ENCODE results near the gene BRSK2.
"Not testable (repeated sequence)": the region's sequence is repeated elsewhere in the genome, so short reads cannot be mapped to it uniquely, and the experiment has no call there.

Gene BRSK2

DNA sequence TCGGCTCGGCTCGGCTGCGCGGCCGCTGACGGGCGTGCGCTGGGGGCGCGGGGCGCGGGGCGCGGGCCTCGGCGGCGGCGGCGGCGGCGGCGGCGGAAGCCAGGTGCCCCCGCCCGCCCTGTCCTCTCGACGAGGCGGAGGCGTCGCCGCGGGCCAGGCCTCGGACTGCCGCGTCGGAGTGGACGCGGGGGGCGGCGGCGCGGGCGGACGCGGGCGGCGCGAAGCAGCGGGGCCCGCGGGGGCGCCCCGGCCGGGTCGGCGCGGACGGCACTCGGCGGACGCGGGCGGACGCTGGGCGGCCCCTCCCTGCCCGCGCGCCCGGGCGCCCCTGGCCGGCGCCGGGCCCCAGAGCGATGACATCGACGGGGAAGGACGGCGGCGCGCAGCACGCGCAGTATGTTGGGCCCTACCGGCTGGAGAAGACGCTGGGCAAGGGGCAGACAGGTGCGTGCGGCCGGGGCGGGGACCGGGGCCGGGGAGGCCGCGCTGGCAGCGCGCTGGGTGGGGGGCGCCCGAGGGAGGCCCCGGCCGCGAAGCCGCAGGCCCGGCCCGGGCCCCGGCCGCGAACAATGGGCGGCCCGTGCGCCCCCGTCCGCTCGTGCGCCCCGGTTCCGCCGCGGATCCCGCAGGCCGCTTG, at the start of gene BRSK2:
Gene BRSK2 (plus strand): TSS at position 3 of the 637 bp plus-strand sequence. CDS start 351 bp downstream, at position 354.
- peak; percentile 46 for DNase-seq

DNA sequence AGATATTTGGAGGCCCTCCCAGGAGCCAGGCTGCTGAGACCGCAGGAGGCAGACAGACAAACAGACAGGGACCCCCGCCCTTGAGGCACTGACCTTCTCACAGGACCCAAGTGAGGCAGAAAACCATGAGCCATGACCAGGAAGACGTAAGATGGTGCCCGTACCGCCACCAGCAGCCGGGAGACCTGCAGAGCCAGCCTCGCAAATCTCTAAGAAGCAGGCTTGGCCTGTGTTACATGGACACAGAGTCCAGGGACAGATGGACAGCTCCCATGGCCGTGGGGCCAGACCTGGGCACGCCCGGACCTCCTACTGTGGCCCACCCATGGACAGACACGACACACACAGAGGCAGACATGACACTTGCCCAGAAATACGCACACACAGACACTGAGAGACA, 49.6 kb upstream of the BRSK2 start:
- no peak for DNase-seq

DNA sequence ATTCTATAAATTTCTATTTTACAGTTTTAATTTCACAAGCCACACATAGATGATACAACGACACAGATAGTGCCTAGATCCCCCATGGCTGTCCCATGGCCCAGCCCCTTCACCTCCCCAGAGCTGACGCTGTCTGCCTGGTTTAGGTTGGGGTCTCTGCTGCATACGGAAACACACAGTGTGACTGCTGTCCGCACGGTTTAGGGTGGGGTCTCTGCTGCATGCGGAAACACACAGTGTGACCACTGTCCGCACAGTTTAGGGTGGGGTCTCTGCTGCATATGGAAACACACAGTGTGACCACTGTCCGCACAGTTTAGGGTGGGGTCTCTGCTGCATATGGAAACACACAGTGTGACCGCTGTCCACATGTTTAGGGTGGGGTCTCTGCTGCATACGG, 48.5 kb upstream of the BRSK2 start:
- DNase-seq, result not testable (repeated sequence)

DNA sequence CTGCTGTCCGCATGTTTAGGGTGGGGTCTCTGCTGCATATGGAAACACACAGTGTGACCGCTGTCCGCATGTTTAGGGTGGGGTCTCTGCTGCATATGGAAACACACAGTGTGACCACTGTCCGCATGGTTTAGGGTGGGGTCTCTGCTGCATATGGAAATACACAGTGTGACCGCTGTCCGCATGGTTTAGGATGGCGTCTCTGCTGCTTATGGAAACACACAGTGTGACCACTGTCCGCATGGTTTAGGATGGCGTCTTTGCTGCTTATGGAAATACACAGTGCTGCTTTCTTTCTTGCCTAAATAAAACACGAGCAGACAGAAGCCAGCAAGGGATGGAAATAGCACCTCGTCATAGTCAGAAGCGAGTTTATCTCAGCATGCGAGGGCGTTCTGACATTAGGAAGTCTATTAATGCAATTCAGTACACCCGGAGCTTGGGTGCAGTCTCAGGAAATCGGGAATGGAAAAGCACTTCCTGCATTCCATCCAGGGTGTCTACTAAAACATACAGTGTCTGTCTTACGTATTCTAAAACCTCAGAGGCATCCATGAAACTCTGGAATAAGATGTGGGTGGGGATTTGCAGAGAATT, 47.7 kb upstream of the BRSK2 start:
- no peak for DNase-seq

DNA sequence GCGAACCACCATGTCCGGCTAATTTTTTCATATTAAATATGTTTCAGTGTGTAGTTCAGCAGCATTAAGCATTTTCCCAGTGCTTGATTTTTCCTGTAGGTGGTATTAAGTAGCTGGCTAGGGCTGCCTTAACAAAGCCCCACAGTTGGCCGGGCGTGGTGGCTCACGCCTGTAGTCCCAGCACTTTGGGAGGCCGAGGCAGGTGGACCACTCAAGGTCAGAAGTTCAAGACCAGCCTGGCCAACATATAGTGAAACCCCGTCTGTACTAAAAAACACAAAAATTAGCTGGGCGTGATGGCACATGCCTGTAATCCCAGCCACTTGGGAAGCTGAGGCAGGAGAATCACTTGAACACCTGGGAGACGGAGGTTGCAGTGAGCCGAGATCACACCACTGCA, 46.8 kb upstream of the BRSK2 start:
- no peak for DNase-seq

DNA sequence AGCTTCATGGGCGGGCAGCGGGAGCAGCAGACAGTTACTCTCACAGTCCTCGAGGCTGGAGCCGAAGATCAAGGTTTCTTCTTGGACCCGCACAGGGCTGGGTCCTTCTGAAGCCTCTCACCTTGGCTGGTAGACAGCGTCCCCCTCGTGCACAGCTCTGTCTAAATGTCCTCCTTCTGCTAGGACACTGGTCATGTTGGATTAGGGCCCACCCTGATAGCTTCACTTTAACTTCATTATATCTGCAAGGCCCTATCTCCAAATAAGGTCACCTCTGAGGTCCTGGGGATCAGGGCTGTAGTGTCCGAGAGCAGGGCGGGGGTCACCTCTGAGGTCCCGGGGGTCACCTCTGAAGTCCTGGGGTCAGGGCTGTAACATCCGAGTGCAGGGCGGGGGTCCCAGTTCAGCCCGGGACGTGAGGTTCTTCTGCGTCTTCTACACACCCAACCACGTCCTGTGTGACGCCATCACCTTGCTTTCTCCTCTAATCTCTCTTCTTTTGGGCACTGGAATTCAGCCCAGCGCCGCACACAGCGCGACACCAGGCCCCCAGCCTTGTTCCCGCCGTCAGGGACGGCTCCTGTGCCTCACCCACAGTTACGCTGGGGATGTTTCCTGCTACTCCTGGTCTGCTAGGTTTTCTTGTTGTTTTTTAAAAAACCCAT, 46.2 kb upstream of the BRSK2 start:
- DNase-seq, result no peak

DNA sequence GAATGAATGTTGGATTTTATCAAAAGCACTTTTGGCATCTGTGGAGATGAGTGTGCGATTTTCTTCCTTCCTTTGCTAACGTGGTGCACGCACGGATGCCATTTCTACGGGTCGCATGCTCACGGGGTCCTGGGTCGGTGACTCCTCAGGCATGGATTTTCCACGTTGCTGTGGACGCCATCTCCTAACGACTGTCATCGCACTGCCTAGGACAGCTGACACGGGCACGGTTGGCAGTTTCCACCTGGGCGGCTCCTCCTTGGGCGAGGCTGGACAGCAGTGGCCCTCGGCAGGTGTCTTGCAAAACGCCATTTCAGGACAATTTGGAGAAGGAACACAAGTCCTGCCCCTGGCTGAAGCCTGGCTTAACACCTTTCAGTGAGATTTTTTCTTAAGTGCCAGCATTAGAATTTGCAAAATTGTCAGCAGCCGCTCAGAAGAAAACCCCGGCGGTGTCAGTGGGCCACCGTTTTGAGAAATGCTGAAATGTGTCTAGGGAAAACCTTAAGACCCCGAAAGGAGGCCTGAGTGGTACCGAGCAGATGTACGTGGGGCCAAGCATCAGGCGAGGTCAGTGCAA, 45.6 kb upstream of the BRSK2 start:
- DNase-seq, result no peak

DNA sequence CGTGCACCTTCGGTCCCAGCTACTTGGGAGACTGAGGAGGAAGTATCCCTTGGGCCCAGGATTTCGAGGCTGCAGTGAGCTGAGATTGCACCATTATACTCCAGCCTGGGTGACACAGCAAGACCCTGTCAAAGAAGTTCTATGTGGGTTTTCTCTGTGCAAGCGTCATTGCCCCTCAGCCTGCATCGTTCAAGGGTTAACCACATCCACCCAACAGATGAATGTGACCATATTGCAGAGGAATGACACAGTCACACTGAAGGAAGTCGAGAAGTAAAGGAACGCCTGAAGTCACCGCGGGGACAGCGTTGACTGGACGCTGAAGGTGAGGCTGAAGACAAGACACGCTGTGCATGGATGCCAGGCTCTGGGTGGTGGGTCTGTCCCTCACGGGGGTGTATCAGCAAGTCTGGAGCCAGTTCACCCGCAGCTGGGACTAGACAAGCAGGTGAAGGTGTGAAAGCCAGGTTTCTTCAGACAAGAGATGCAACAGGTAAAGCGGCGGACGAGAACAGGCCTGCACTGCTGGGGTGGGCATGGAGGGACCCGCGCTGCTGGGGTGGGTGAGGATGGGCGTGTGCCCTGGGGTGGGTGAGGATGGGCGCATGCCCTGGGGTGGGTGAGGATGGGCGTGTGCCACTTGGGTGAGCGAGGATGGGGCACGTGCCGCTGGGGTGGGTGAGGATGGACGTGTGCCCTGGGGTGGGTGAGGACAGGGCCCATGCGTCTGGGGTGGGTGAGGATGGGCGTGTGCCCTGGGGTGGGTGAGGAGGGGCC, 43.8 kb upstream of the BRSK2 start:
- no peak for DNase-seq

DNA sequence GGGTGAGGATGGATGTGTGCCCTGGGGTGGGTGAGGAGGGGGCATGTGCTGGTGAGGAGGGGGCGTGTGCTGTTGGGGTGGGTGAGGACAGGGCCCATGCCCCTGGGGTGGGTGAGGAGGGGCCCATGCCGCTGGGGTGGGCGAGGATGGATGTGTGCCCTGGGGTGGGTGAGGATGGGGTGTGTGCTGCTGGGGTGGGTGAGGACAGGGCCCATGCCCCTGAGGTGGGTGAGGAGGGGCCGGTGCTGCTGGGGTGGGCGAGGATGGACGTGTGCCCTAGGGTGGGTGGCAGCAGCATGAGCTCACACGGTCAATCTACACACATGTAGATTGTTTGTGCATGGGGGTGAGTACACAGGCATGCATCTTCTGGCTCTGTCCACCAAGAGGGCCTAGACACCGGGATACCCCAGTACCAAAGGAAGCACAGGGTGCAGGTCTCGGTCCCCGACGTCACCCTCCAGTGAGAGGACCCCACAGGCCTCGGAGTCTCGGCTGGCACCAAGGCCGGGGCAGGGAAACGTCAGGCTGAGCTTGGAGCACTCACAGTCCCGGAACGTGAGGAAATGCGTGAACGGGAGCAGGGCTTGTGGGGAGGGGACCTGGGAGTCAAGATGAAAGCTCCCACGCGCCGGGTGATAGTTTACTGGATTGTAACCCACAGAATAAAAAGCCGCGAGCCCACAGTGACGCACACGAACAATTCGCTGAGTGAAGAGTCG, 42.9 kb upstream of the BRSK2 start:
- DNase-seq, result no peak

DNA sequence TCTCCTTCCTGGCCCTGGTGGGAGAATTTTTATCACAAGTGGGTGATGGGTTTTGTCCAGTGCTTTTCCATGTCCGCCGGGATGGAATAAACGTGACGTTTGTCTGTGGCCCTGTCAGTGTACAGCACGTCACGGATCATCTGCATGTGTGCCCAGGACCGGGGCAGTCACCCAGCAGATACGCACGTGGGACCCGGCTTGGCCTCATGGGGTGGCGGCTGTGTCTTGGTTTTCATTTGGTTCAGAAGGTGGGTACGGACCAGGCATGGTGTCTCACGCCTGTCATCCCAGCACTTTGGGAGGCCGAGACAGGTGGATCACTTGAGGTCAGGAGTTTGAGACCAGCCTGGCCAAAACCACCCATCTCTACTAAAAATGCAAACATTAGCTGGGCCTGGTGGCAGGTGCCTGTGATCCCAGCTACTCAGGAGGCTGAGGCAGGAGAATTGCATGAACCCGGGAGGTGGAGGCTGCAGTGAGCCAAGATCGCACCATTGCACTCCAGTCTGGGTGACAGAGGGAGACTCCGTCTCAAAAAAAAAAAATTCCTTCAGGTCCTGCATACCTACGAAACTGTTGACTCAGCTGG, 42.2 kb upstream of the BRSK2 start:
- DNase-seq, result not testable (repeated sequence)

DNA sequence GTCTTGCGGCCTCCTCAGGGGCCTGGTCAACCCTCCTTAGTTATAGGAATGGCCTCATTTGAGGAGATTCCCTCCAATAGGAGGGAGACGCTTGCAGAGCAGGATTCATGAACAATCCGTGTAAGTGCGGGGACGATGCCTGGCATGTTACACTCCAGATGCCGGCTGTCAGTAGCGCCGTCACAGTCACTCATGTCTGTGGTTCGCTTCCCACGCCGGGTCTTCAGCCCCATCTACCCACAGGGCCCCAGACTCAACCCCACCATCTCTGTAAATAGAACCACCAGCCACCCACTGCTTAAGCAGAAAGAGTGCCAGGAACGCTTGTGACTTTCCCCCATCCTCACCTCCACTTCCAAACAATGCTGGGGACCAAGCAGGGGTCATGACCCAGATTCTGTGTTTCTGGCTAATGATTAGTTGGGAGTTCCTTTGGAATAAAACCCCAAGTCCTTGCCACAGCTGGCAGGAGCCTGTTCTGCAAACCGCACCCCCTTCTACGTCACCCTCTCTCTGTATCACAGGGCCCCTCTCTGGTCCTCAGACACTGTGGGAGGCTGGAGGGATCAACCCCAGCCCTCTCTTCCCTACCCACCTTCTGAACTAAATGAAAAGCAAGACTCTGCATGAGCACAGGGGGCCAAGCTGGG, 41.5 kb upstream of the BRSK2 start:
- peak; percentile 43 for DNase-seq

DNA sequence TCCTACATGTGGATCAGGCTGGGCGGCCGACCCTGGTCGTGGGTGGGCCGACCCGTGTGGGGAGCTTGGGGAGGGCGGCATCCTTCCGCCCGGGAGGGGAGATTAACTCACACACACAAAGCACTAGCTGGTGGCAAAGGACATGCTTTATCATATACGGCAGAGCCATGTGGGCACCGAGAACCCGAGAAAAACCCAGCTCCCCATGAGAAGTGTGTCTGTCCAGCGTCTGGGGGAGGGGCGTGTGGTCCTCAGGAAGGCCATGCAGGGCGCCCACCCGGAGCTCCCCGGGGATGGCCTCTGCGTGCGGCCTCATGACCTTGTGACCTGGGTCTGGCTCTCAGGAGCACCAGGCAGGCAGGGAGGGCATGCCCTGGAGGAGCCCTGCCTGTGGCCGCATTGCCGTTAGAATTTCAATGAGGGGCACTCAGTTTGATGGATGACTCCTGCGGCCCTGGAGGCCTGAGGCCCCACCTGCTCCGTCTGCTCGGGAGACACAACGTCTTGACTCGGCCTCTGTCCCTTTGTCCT, 40.9 kb upstream of the BRSK2 start:
- peak; percentile 60 for DNase-seq

DNA sequence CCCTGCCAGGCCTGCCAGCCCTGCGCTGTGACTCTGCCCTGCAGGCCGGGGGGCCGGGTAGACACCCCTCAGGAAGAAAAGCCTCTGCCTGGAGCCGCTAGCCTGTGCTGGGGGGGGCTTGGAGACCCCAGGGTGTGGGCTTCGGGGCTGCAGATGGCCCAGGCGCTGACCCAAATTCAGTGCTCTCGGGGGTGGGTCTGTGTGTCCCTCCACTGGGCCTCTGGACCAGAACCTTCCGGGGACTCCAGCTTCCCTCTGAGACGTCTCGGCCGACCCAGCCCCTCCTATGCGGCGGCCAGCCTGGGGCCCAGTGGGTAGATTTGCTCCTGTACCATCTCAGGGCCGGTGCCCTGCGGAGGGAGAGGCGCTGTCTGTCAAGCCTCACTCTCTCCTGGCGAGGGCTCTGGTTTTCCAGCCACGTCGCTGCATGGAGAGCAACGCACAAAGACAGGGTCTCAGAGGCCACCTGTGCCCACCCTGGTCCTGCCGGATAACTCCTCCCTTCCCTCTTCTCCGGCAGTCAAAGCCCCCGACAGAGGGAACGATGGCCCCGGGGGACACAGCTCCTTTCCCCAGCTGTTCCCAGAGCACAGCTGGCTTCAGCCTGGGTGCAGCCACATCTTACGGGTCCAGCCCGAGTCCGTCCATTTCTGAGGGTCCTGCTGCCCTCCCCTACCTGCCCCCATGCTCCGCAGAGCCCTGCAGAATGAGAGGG, 40.2 kb upstream of the BRSK2 start:
- peak; percentile 42 for DNase-seq

DNA sequence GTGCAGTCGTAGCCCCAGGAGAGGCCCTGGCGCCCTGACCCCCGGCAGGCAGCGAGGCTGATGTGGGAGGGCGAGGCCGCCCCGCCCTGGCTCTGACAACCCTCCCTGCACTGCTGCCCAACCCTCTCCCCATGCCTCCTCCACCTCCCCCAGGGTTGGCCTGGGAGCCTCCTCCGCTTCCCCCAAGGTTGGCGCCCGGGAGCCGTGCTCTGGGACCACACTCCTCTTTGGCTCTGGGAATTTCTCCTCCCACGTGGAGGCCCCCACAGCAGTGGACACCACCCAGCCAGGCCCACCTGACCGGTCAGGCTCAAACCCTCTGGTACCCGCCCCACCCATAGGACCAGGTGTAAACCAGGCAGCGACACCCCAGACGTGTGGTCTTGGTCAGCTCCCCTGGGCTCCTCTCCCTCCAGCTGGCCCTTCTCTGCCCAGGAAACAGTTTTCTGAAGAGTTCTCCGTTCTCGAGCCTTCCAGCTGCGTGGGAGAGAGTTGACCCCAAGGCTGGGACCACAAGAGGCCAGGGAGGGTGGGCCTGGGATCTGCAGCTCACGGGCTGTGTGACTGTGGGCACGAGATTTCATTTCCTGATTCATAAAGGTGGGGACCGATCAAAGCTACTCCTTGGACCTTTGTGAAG, 39.5 kb upstream of the BRSK2 start:
- DNase-seq, result no peak

DNA sequence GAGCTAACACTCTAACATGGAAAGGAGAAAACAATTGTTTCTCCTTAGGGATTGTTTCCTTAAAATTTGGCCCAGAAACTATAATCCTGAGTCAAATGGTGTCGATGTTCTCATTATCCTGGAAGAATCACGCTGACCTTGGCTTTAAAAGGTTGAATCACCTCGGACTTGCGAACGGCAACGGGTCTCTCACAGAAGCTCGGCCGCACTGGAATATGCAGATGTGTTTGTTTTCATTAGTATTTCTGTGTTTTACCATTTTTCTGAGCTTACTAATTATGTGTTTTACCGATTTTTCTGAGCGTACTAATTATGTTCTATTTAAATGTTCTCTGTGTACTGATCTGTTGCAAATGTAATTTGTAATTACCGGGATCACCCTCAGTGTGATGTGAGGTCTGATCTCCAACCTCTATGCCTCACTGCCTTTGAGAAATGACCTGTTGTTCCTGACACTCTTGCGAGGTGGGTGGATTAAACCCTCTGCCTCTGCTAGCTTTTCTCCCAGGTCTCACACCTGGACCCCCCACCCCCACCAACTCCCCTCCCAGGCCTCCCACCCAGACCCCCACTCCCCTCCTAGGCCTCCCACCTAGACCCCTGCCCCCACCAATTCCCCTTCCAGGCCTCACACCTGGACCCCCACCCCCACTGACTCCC, 38.3 kb upstream of the BRSK2 start:
- DNase-seq, result no peak

DNA sequence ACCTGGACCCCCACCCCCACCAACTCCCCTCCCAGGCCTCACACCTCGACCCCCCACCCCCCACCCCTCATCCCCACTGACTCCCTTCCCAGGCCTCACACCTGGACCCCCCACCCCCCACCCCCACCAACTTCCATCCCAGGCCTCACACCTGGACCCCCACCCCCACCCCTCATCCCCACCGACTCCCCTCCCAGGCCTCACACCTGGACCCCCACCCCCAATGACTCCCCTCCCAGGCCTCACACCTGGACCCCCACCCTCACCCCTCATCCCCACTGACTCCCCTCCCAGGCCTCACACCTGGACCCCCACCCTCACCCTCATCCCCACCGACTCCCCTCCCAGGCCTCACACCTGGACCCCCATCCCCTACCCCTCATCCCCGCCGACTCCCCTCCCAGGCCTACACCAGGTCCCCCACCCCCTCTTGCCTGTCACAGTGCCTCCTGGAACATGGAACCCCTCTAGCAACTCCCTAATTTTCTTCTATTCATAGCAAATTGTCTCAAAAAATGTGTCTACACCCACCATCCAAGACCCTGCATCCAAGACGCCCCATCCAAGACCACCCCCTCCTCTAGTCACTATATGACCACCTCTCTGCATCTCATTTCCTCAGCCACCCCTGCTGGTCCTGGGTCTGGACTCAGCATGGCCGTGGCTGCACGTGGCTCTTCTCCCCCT, 36.9 kb upstream of the BRSK2 start:
- DNase-seq, result no peak

DNA sequence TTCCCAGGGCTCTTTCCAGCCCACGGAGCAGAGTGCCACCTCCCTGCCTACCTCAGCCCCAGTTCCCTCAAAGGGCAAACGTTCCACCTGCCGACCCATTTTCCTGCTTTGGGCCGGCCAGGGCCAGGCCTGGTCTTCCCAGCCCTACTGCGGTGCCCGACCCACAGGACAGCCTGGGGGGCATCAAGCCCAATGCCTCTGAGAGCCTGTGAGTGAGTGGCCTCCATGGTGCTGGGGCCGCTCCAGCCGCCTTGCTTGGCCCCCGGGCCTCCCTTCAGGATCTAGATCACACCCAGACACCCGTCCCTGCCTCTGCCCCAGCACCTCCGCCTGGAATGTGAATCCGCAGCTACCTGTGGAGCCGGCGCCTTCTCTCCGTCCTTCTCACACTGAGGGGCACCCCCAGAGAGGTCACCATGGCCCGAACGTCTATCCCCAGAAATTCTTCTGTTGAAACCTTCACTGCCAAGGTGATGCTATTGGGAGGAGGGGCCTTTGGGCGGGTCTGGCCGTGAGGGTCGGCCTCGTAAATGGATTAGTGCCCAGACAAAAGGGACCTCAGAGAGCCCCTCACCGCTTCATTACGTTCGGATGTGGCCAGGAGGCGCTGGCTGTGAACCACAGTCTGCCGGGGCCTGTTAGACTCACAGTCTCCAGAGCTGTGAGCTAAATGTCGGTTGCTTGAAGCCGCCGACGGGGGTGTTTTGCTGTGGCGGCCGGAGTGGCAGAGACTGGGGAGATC, 36.2 kb upstream of the BRSK2 start:
- peak; percentile 33 for DNase-seq
